ENCODE results near the gene TPPP3. TPM values are rescaled to one million over a fixed set of nuclear protein-coding genes. Genes with fewer than 3 reads are reported as not detected.
A peak's percentile ranks its signal among the peaks of the same experiment; 100 is the strongest.

TPPP3 gene
- total and polyA plus RNA-seq, 9 of the 15 experiments (the other 6 are each of a cell fraction or from before 2014, with no cell fraction given): 0.13 to 0.50 (median 0.36) TPM; not detected in 2

DNA sequence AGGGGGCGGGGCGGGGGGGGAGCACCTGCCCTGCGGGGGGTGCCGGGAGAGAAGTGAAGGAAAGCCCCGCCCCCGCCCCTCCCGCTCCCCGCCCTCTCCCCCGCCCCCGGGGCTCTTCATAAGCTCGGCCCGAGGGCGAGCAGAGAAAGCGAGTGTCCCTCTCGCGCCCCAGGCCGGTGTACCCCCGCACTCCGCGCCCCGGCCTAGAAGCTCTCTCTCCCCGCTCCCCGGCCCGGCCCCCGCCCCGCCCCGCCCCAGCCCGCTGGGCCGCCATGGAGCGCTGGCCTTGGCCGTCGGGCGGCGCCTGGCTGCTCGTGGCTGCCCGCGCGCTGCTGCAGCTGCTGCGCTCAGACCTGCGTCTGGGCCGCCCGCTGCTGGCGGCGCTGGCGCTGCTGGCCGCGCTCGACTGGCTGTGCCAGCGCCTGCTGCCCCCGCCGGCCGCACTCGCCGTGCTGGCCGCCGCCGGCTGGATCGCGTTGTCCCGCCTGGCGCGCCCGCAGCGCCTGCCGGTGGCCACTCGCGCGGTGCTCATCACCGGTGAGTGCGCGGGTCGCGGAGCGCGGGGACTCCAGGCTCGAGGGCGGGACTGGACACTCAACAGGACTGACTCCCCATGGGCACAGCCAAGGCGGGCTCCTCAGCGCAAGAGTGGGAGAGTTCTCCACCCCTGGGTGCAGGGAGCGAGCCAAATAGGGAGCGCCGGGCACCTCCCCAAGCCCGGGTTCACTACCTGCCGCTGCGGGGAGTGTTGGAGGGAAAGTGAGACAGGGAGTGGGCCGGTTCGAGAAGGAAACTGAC, 37.9 kb upstream of the TPPP3 start, which contains the start of gene HSD11B2 (continued):
- TF ChIP-seq ZFX (CRISPR knock-in tag; IDR thresholded peaks at IDR 0.05) (peak; percentile 23; the same call in 1 of the 2 replicates), NRF1 (conservative IDR thresholded peaks at IDR 0.05 in 1 of 2, IDR thresholded peaks at IDR 0.05 in 1 of 2) (peak in 1 of 2 experiments; percentile 53; a peak in 2 of 4 replicates), BMI1 (IDR thresholded peaks at IDR 0.05; ENCODE audit: low read length) (no peak), ZNF324 (CRISPR knock-in tag; IDR thresholded peaks at IDR 0.05) (no peak), HMGN3 (IDR thresholded peaks at IDR 0.05; ENCODE audit: borderline replicate concordance, extremely low read depth, insufficient read length, low read depth, low read length) (peak; percentile 66), CXXC5 (CRISPR knock-in tag; IDR thresholded peaks at IDR 0.05) (peak; percentile 56; the same call in 1 of the 2 replicates), HDAC8 (tag; IDR thresholded peaks at IDR 0.05) (no peak), PHF8 (IDR thresholded peaks at IDR 0.05; ENCODE audit: borderline replicate concordance, low read length) (peak; percentile 40; the same call in 1 of the 2 replicates), ZBTB7A (IDR thresholded peaks at IDR 0.05; ENCODE audit: borderline replicate concordance, control insufficient read depth, low read depth, low read length) (0 out of 2 replicates have a peak, but pooled peaks have one; percentile 41), MYC (IDR thresholded peaks at IDR 0.05; ENCODE audit: low read depth, low read length) (peak; percentile 35), MYC (CRISPR knock-in tag; IDR thresholded peaks at IDR 0.05; ENCODE audit: borderline replicate concordance, low read depth) (no peak), SIN3B (IDR thresholded peaks at IDR 0.05; ENCODE audit: low read depth) (peak; percentile 49; the same call in 1 of the 2 replicates)
- TF ChIP-seq, protein P1, sequence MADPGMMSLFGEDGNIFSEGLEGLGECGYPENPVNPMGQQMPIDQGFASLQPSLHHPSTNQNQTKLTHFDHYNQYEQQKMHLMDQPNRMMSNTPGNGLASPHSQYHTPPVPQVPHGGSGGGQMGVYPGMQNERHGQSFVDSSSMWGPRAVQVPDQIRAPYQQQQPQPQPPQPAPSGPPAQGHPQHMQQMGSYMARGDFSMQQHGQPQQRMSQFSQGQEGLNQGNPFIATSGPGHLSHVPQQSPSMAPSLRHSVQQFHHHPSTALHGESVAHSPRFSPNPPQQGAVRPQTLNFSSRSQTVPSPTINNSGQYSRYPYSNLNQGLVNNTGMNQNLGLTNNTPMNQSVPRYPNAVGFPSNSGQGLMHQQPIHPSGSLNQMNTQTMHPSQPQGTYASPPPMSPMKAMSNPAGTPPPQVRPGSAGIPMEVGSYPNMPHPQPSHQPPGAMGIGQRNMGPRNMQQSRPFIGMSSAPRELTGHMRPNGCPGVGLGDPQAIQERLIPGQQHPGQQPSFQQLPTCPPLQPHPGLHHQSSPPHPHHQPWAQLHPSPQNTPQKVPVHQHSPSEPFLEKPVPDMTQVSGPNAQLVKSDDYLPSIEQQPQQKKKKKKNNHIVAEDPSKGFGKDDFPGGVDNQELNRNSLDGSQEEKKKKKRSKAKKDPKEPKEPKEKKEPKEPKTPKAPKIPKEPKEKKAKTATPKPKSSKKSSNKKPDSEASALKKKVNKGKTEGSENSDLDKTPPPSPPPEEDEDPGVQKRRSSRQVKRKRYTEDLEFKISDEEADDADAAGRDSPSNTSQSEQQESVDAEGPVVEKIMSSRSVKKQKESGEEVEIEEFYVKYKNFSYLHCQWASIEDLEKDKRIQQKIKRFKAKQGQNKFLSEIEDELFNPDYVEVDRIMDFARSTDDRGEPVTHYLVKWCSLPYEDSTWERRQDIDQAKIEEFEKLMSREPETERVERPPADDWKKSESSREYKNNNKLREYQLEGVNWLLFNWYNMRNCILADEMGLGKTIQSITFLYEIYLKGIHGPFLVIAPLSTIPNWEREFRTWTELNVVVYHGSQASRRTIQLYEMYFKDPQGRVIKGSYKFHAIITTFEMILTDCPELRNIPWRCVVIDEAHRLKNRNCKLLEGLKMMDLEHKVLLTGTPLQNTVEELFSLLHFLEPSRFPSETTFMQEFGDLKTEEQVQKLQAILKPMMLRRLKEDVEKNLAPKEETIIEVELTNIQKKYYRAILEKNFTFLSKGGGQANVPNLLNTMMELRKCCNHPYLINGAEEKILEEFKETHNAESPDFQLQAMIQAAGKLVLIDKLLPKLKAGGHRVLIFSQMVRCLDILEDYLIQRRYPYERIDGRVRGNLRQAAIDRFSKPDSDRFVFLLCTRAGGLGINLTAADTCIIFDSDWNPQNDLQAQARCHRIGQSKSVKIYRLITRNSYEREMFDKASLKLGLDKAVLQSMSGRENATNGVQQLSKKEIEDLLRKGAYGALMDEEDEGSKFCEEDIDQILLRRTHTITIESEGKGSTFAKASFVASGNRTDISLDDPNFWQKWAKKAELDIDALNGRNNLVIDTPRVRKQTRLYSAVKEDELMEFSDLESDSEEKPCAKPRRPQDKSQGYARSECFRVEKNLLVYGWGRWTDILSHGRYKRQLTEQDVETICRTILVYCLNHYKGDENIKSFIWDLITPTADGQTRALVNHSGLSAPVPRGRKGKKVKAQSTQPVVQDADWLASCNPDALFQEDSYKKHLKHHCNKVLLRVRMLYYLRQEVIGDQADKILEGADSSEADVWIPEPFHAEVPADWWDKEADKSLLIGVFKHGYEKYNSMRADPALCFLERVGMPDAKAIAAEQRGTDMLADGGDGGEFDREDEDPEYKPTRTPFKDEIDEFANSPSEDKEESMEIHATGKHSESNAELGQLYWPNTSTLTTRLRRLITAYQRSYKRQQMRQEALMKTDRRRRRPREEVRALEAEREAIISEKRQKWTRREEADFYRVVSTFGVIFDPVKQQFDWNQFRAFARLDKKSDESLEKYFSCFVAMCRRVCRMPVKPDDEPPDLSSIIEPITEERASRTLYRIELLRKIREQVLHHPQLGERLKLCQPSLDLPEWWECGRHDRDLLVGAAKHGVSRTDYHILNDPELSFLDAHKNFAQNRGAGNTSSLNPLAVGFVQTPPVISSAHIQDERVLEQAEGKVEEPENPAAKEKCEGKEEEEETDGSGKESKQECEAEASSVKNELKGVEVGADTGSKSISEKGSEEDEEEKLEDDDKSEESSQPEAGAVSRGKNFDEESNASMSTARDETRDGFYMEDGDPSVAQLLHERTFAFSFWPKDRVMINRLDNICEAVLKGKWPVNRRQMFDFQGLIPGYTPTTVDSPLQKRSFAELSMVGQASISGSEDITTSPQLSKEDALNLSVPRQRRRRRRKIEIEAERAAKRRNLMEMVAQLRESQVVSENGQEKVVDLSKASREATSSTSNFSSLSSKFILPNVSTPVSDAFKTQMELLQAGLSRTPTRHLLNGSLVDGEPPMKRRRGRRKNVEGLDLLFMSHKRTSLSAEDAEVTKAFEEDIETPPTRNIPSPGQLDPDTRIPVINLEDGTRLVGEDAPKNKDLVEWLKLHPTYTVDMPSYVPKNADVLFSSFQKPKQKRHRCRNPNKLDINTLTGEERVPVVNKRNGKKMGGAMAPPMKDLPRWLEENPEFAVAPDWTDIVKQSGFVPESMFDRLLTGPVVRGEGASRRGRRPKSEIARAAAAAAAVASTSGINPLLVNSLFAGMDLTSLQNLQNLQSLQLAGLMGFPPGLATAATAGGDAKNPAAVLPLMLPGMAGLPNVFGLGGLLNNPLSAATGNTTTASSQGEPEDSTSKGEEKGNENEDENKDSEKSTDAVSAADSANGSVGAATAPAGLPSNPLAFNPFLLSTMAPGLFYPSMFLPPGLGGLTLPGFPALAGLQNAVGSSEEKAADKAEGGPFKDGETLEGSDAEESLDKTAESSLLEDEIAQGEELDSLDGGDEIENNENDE (IDR thresholded peaks at IDR 0.05; ENCODE audit: low read depth, low read length): no peak
- TF ChIP-seq, protein P2, sequence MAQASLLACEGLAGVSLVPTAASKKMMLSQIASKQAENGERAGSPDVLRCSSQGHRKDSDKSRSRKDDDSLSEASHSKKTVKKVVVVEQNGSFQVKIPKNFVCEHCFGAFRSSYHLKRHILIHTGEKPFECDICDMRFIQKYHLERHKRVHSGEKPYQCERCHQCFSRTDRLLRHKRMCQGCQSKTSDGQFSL (CRISPR knock-in tag; IDR thresholded peaks at IDR 0.05): no peak
- TF ChIP-seq, protein P2 (tag; IDR thresholded peaks at IDR 0.05): 0 out of 4 replicates have a peak, but pooled peaks of 1 of the 2 experiments have one; percentile 5

Data from K562 (cell line).